MG63 (cell line): ENCODE data around the gene EXOG. TPM values are rescaled to one million over a fixed set of nuclear protein-coding genes. Genes with fewer than 3 reads are reported as not detected.
"Not testable (repeated sequence)": the region's sequence is repeated elsewhere in the genome, so short reads cannot be mapped to it uniquely, and the experiment has no call there.

Source experiments
- DNase-seq: peaks from one replicate; pipeline ENCODE4 v3.0.0-alpha.2; 2020
- H3K27me3 ChIP-seq: fragments of 250-450 bp; sonication (Bioruptor Pico); 2 replicates; pipeline ENCODE4 v1.5.1; 2020; ENCODE audit warnings: mild to moderate bottlenecking, moderate library complexity
- H3K36me3 ChIP-seq: fragments of 250-450 bp; sonication (Bioruptor Pico); 2 replicates; pipeline ENCODE4 v1.5.1; 2020; ENCODE audit warnings: mild to moderate bottlenecking, moderate library complexity
- H3K4me3 ChIP-seq: fragments of 250-450 bp; sonication (Bioruptor Pico); 2 replicates; pipeline ENCODE4 v1.5.1; 2020; ENCODE audit warnings: mild to moderate bottlenecking, moderate library complexity
- H3K9me3 ChIP-seq: fragments of 250-450 bp; sonication (Bioruptor Pico); 2 replicates; pipeline ENCODE4 v1.5.1; 2020; ENCODE audit warnings: mild to moderate bottlenecking, moderate library complexity
- total RNA-seq: library from RNA; depleted of rRNA; stranded (reverse); fragments of >200 nt; shearing (Covaris generic); gene quantifications from 2 replicates; pipeline ENCODE4 v1.2.3, GENCODE V29; 2014; ENCODE audit warnings: low replicate concordance; rRNA removed

Gene EXOG
- total RNA-seq, 1 experiment from 2014 or later: 4.7 TPM

GRCh38 chr3:38563070-38563885 is 67.1 kb downstream of the EXOG start:
- Histone ChIP-seq H3K36me3 (no peaks in the 10 kb centered on the region), H3K4me3 (no peak overlapping the region), H3K27me3 (no peaks in the 10 kb centered on the region), H3K9me3 (no peaks in the 10 kb centered on the region)
- no peak for DNase-seq

DNA sequence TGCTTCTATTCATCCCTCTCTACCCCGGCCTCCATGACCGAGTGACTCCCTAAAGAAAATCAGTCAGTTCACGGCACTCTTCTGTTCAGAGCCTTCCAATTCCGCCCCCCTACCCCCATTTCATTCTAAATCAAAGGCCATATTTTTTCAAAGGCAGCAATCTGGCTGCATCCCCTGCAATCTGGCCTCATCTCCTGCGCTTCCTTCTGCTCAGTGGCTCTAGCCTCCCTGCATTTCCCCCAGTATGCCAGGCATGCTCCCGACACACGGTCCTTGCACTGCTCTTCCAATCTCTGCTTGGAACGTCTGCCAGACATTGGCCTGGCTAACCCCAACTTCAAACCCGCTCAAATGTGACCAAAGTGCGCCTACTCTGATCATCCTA is 67.7 kb downstream of the EXOG start:
- Histone ChIP-seq H3K4me3 (no peak overlapping the region), H3K27me3 (no peaks in the 10 kb centered on the region), H3K9me3 (no peaks in the 10 kb centered on the region), H3K36me3 (no peaks in the 10 kb centered on the region)
- no peak for DNase-seq

- no peaks in the 10 kb centered on the region for H3K27me3 ChIP-seq
- DNase-seq: no peak
- H3K4me3 ChIP-seq: no peak overlapping the region
- no peaks in the 10 kb centered on the region for H3K9me3 ChIP-seq
- no peaks in the 10 kb centered on the region for H3K36me3 ChIP-seq
These were observed 68.6 kb downstream of the EXOG start for GRCh38 chr3:38564631-38565338.

- Histone ChIP-seq H3K4me3 (no peak overlapping the region), H3K36me3 (no peaks in the 10 kb centered on the region), H3K27me3 (no peaks in the 10 kb centered on the region), H3K9me3 (no peaks in the 10 kb centered on the region)
- no peak for DNase-seq
These were observed 69.4 kb downstream of the EXOG start for GRCh38 chr3:38565339-38566214.

GRCh38 chr3:38566215-38566528 is 70.0 kb downstream of the EXOG start:
- Histone ChIP-seq H3K27me3 (no peaks in the 10 kb centered on the region), H3K4me3 (no peak overlapping the region), H3K9me3 (no peaks in the 10 kb centered on the region), H3K36me3 (no peaks in the 10 kb centered on the region)
- DNase-seq: no peak

- not testable (repeated sequence) for H3K9me3 ChIP-seq, H3K4me3 ChIP-seq, H3K36me3 ChIP-seq, H3K27me3 ChIP-seq, DNase-seq
These were observed 70.7 kb downstream of the EXOG start for GRCh38 chr3:38566794-38567193.

DNA sequence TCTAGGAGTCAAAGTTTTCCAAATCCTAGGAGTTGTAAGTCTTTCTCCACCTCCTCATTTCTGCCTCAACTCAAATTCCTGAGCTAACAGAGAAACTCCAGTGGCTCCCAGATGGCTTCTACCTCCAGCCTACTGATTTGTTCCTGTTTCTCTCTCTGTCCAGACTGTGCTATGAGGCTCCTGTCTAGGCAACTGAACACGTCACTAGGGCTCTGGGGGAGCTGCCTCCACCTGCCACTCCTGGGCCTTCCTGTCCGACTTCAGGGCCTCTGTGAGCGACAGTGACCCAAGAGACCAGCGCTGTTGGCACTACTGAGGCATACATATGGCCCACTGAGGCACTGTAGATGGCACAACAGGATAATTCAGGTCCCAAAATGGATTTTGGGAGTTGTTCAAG is 71.4 kb downstream of the EXOG start:
- no peaks in the 10 kb centered on the region for H3K36me3 ChIP-seq
- DNase-seq: no peak
- no peaks in the 10 kb centered on the region for H3K27me3 ChIP-seq
- no peaks in the 10 kb centered on the region for H3K9me3 ChIP-seq
- H3K4me3 ChIP-seq: no peak overlapping the region

DNA sequence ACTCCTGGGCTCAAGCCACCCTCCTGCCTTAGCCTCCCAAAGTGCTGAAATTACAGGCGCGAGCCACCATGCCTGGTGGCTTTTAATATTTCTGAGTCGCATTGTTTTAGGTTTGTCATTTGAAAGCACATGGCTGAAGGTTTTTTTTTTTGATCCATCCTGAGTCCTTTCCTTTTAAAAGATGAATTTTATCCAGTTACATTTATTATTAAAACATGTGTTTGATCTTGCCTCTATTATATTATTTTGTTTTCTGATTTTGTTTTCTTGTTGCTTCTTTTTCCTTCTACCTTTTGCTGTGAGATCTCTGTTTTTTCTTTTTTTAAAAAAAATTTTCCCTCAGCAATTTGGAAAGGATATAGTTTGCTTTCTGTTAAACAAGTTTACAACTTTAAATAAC is 77.0 kb downstream of the EXOG start:
- Histone ChIP-seq H3K4me3 (no peak overlapping the region), H3K36me3 (no peaks in the 10 kb centered on the region), H3K9me3 (no peaks in the 10 kb centered on the region), H3K27me3 (no peaks in the 10 kb centered on the region)
- no peak for DNase-seq

GRCh38 chr3:38573556-38573955 is 77.4 kb downstream of the EXOG start:
- DNase-seq: no peak
- Histone ChIP-seq H3K36me3 (no peaks in the 10 kb centered on the region), H3K4me3 (no peak overlapping the region), H3K27me3 (no peaks in the 10 kb centered on the region), H3K9me3 (no peaks in the 10 kb centered on the region)

- Histone ChIP-seq H3K4me3 (no peak overlapping the region), H3K9me3 (no peaks in the 10 kb centered on the region), H3K36me3 (no peaks in the 10 kb centered on the region), H3K27me3 (no peaks in the 10 kb centered on the region)
- no peak for DNase-seq
These were observed 78.5 kb downstream of the EXOG start for GRCh38 chr3:38574411-38575278.

DNA sequence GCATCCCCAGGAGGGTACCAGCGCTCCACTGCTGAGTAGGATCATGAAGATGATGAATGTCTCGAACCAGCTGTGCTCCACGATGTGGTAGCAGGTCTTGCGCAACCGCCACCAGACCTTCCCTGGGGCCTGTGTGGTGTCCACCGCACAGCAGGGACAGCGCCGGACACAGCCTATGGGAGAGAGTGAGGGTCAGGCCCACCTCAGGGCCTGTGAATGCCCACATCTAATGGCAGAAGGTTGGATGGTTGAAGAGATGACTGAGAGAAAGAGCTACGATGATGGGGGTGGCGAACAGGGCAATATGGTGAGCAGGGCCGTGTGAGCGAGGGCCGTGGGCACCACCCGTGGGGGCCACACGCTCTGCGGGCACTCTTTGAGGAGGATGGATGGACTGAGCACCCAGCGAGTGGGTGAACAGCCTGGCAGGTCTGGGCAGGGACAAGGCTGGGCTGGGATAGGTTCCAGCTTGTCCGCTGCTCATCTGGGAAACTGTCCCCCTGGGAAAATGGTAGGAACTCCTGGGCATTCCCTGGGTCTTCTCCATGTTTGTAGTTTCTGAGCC is 79.2 kb downstream of the EXOG start:
- no peak for DNase-seq
- no peaks in the 10 kb centered on the region for H3K27me3 ChIP-seq
- H3K9me3 ChIP-seq: no peaks in the 10 kb centered on the region
- no peak overlapping the region for H3K4me3 ChIP-seq
- no peaks in the 10 kb centered on the region for H3K36me3 ChIP-seq

Other genes starting within 250 kb of the EXOG start
- gene SLC22A13, start 230.5 kb upstream of the EXOG start, total RNA-seq: not detected in 2 replicates
- gene SLC22A14, start 214.0 kb upstream of the EXOG start, total RNA-seq: 0.69 TPM in 1 of 2 replicates, not detected in the other
- 1.0 and 2.8 TPM in 2 replicates for gene XYLB, start 149.6 kb upstream of the EXOG start, total RNA-seq
- 1.1 and 1.2 TPM in 2 replicates for gene ACVR2B, start 42.5 kb upstream of the EXOG start, total RNA-seq
- gene SCN5A, start 153.3 kb downstream of the EXOG start, total RNA-seq: not detected in 2 replicates